NCI-H774 (cell line): ENCODE results near the gene FAM216B.
"Not testable (repeated sequence)": the region's sequence is repeated elsewhere in the genome, so short reads cannot be mapped to it uniquely, and the experiment has no call there.

Experiments used
- DNase-seq: peaks from one replicate; lab custom pipeline; 2025; lab: John Stamatoyannopoulos, UW

Gene FAM216B

GRCh38 chr13:42781352-42781751 lies at the start of gene FAM216B:
Gene FAM216B, plus strand, starts transcription at chr13:42781584. Its CDS starts 2,484 bp downstream, at chr13:42784068.
- DNase-seq, result no peak

GRCh38 chr13:42732073-42732472 lies 49.3 kb upstream of the FAM216B start:
- DNase-seq, result no peak

GRCh38 chr13:42733046-42733445 lies 48.3 kb upstream of the FAM216B start:
- DNase-seq, result no peak

- DNase-seq, result no peak
Measured at GRCh38 chr13:42735010-42735409, 46.4 kb upstream of the FAM216B start.

- no peak for DNase-seq
Measured at GRCh38 chr13:42740753-42741152, 40.6 kb upstream of the FAM216B start.

GRCh38 chr13:42741914-42742313 lies 39.5 kb upstream of the FAM216B start:
- DNase-seq, result no peak

GRCh38 chr13:42745655-42746054 lies 35.7 kb upstream of the FAM216B start:
- DNase-seq, result no peak

- no peak for DNase-seq
Measured at GRCh38 chr13:42746866-42747265, 34.5 kb upstream of the FAM216B start.

GRCh38 chr13:42747399-42747873 lies 33.9 kb upstream of the FAM216B start:
- no peak for DNase-seq

GRCh38 chr13:42750794-42751193 lies 30.6 kb upstream of the FAM216B start:
- no peak for DNase-seq

- no peak for DNase-seq
Measured at GRCh38 chr13:42751693-42752092, 29.7 kb upstream of the FAM216B start.

- no peak for DNase-seq
Measured at GRCh38 chr13:42752731-42753130, 28.7 kb upstream of the FAM216B start.

GRCh38 chr13:42753697-42754096 lies 27.7 kb upstream of the FAM216B start:
- DNase-seq, result no peak

- no peak for DNase-seq
Measured at GRCh38 chr13:42754801-42755510, 26.4 kb upstream of the FAM216B start.

- no peak for DNase-seq
Measured at GRCh38 chr13:42757678-42758420, 23.5 kb upstream of the FAM216B start.

GRCh38 chr13:42758515-42758914 lies 22.9 kb upstream of the FAM216B start:
- no peak for DNase-seq

GRCh38 chr13:42760951-42761350 lies 20.4 kb upstream of the FAM216B start:
- DNase-seq, result no peak

- DNase-seq, result no peak
Measured at GRCh38 chr13:42762251-42762650, 19.1 kb upstream of the FAM216B start.

- DNase-seq, result no peak
Measured at GRCh38 chr13:42762917-42763316, 18.5 kb upstream of the FAM216B start.

- no peak for DNase-seq
Measured at GRCh38 chr13:42766016-42766415, 15.4 kb upstream of the FAM216B start.

- DNase-seq, result no peak
Measured at GRCh38 chr13:42769650-42770049, 11.7 kb upstream of the FAM216B start.

- not testable (repeated sequence) for DNase-seq
Measured at GRCh38 chr13:42776558-42776957, 4.8 kb upstream of the FAM216B start.

- no peak for DNase-seq
Measured at GRCh38 chr13:42777467-42777866, 3.9 kb upstream of the FAM216B start.
